Right lobe of liver (tissue), 4 donors: ENCODE measurements around the gene BRSK2.

Source experiments
- CTCF ChIP-seq, 4 donors: fragments of 200-600 bp in 3 of 4; fragments of 450-650 bp in 1 of 4; IDR thresholded peaks; one replicate each; pipeline versions ENCODE4 v1.5.1 to v1.8.0; 2016 to 2022; ENCODE audit warnings: antibody characterized with exemption in 4 of 4, mild to moderate bottlenecking in 2 of 4
- POLR2A ChIP-seq: fragments of 450-650 bp; IDR thresholded peaks from one replicate; pipeline ENCODE4 v1.6.1; 2017; ENCODE audit warnings: antibody characterized with exemption, mild to moderate bottlenecking
- donor health status: DM: no; HTN: no; CAD: no.
- donor health status: DM: no; HTN: no; CAD: no.
- donor health status: DM: no; HTN: yes; CAD: no.

DNA sequence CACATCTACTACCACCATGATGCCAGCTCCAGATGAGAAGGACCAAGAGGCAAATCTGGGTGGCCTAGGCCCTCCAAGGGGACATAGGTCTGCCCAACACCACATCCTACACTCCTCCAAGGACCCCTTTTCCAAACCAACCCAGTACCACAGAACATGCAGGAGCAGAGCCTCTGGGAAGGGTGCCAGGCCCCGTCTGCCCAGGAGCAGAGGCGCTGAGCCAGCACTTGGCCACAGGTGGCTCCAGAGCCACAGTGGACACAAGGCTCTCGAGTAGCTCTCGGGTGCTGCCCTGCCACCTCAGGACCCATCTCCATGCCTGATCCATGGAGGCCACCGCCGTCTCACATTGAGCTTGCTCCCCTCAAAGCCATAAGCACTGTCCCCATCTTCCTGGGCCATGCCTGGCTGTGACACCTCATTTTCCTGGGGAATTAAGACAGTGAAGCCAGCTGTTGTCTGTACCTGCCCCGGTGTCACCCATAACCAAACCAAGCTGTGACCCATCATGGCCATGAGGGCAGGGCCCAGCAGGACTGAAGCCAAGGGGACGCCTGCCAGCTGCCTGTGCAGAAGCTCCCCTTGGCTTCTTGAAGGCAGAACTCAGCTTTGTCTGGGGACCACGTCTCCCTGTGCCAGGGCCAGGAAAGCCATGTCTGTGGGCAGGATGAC is 89.4 kb downstream of the BRSK2 start:
- TF ChIP-seq CTCF (IDR thresholded peaks at IDR 0.05) (no peak), POLR2A (no peak)
